ENCODE measurements around the gene USP43.

USP43 gene

GRCh38 chr17:9714801-9715200 is 69.5 kb downstream of the USP43 start:
- DNase-seq: no peak

DNA sequence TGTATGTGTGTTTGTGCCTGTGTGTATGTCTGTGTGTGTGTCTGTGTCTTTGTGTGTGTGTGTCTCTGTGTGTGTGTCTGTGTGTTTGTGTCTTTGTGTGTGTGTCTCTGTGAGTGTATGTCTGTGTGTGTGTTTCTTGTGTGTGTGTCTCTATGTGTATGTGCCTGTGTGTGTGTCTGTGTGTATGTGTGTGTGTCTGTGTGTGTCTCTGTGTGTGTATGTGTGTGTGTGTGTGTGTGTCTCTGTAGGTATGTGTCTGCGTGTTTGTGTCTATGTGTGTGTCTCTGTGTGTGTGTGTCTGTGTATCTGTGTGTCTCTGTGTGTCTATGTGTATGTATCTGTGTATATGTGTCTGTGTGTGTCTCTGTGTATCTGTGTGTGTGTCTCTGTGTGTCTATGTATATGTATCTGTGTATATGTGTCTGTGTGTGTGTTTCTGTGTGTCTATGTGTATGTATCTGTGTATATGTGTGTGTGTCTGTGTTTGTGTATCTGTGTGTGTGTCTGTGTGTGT is 70.2 kb downstream of the USP43 start:
- no peak for DNase-seq

GRCh38 chr17:9725575-9725974 is 80.3 kb downstream of the USP43 start:
- DNase-seq: no peak

GRCh38 chr17:9726291-9726690 is 81.0 kb downstream of the USP43 start:
- DNase-seq: no peak

GRCh38 chr17:9728005-9728404 is 82.7 kb downstream of the USP43 start:
- DNase-seq: no peak

GRCh38 chr17:9728564-9728963 is 83.2 kb downstream of the USP43 start:
- DNase-seq: no peak

GRCh38 chr17:9729034-9729650 is 83.8 kb downstream of the USP43 start:
- DNase-seq: peak; percentile 49

- peak; percentile 16 for DNase-seq
Measured at GRCh38 chr17:9729735-9730420, 84.6 kb downstream of the USP43 start.

GRCh38 chr17:9750524-9750923 is 105.2 kb downstream of the USP43 start:
- DNase-seq: no peak

- DNase-seq: peak; percentile 12
Measured at GRCh38 chr17:9755083-9755482, 109.8 kb downstream of the USP43 start.

GRCh38 chr17:9760266-9760665 is 114.9 kb downstream of the USP43 start:
- DNase-seq: no peak

DNA sequence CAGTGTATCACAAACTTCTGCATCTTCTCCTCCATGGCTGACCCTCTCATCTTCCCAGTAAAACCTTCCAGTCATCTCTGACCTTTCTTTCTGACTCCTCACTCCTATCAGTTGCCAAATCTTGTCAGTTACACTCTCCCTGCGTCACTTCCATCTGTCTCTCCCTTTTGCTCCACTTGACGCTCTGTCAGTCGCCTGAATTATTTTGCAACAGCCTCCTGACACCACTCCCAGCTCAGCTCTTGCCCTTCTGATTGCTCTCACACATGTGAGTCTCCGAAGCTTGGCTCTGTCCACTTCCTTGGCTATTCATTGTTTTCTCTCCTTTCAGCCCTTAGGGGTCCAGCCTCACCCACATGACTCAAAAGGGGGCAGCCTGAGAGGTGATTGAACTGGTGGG is 118.3 kb downstream of the USP43 start:
- no peak for DNase-seq

GRCh38 chr17:9765322-9765721 is 120.0 kb downstream of the USP43 start:
- no peak for DNase-seq

DNA sequence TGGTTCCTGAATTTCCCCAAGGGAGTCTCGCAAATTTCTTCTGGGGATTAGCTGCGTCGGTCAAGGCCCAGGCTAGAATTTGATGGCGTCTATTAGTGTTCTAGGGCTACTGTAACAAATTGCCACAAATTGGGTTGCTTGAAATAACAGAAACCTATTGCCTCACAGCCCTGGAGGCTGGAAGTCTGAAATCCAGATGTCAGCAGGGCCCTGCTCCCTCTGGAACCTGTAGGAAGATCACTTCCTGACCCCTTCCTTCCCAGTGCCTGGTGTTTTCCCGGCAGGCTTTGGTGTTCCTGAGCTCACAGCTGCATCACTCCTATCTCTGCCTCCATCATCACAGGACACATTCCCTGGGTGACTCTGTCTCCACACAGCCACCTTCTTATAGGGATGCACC is 121.7 kb downstream of the USP43 start:
- DNase-seq: no peak

- no peak for DNase-seq
Measured at GRCh38 chr17:9767432-9767991, 122.2 kb downstream of the USP43 start.

- DNase-seq: peak; percentile 23
Measured at GRCh38 chr17:9768381-9768934, 123.1 kb downstream of the USP43 start.

DNA sequence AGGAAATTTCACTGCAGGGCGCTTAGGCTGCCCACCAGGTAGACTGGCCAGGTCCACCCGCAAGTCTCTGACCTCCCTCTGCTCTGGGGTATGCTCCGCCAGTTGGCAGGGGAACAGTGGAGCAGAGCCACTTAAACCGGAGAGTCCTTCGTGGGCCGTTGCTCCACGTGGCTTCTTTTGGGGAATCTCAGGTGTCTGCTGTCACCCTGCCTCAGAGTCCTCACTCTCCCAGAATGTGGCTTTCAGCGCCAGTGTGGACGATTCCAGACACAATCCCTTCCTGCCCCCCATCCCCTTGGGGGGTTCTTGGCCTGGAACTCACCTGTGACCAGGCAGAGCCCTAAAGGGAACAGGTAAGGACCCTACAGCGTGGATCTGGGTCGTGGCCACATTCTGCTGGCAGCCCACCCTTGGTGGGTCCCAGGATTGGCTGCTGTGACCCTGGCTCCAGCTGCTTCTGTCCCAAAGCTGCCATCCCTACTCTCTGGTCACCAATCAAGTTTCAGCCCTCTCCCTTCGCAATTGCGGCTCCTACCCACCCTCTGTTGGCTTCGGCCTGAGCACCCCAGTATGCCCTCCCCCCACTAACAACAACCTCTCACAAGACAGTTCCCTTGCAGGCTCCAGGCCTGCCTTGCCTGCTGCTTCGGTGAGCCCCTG is 123.8 kb downstream of the USP43 start:
- DNase-seq: no peak

DNA sequence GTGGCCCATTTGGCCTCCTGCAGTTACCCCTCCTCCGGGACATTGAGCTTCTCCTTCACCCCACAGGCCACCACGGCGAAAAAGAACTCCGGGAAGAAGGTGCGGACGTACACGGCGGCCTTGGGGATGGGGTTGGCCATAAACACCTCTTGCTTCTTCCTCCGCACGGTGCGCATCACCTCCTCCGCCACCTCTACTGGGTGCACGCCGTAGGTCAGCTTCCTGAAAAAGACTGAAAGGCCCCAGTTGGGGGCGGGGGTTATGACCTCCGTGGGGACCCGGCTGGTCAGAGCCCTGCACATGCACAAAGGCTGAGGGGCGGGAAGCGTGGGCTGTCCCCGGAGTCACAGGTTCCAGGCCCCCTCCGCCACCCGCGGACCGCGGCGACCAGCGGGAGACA is 126.1 kb downstream of the USP43 start:
- DNase-seq: no peak

DNA sequence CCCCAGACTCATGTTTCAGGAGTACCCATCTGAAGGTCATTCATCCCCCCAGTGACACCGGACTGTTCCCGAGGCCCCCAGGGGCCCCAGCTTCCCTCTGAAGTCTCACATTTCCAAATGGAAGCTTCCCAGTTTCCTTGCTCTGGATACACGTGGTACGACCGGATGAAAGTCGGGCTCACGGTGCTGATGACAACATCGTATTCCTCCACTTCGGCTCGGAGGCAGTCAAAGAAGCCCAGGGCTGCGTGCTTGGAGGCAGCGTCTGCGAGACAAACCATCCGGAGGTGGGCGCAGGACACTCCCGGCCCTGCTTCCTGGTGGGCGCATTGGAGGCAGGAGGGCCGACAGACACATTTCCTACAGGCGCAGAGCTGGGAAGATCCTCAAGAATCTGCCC is 127.3 kb downstream of the USP43 start:
- DNase-seq: no peak

DNA sequence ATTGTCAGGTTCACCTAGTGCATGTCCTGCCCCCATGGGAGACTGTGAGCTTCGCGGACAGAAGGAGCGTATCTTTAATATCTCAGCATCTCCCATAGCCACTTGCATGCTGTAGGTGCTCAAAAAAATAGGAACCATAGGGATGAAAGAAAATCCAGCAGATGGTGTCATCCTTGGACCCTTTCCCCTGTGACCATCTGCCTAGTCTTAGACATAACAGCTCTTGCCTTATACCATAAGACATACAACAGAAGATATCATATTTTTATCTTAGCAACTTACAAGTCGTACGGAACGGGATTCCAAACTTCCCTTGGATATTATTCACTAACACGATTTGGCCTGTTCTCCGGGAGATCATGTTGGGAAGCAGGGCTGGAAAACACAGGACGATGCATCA is 131.6 kb downstream of the USP43 start:
- no peak for DNase-seq

Measured in fibroblast of skin of right quadriceps (primary cell).